HEK293T (cell line): Measurements from ENCODE around the gene ZNF488.

Experiments
- CTCF ChIA-PET: fragments of 350-600 bp; formaldehyde crosslinking; extraction: SDS; loops from one replicate; lab custom pipeline; 2021; ENCODE audit warnings: antibody characterized with exemption, inconsistent platforms; lab: Yijun Ruan, JAX
- POLR2A ChIA-PET: fragments of 350-600 bp; formaldehyde crosslinking; extraction: SDS; loops from one replicate; lab custom pipeline; 2020; ENCODE audit warnings: antibody characterized with exemption, inconsistent platforms; lab: Yijun Ruan, JAX
- DNase-seq: peaks from one replicate; pipeline ENCODE4 v3.0.0; 2012; ENCODE audit warnings: mixed read lengths; ENCODE audit errors: extremely low spot score
- ARNT ChIP-seq: fragments of 450-650 bp; IDR thresholded peaks from 2 replicates; pipeline ENCODE4 v1.6.1; 2017; ENCODE audit warnings: mild to moderate bottlenecking
- BHLHE40 ChIP-seq: fragments of 450-650 bp; IDR thresholded peaks from 2 replicates; pipeline ENCODE4 v1.6.1; 2016; ENCODE audit warnings: mild to moderate bottlenecking, moderate library complexity, borderline replicate concordance
- CTBP1 ChIP-seq: fragments of 450-650 bp; IDR thresholded peaks from 2 replicates; pipeline ENCODE4 v1.6.1; 2016; ENCODE audit warnings: borderline replicate concordance
- ELF4 ChIP-seq: fragments of 450-650 bp; IDR thresholded peaks from 2 replicates; pipeline ENCODE4 v1.6.1; 2017; ENCODE audit warnings: antibody characterized with exemption
- FOXA1 ChIP-seq: fragments of 450-650 bp; IDR thresholded peaks from 2 replicates; pipeline ENCODE4 v1.6.1; 2016; ENCODE audit warnings: mild to moderate bottlenecking
- FOXK2 ChIP-seq: fragments of 450-650 bp; IDR thresholded peaks from 2 replicates; pipeline ENCODE4 v1.6.1; 2016; ENCODE audit warnings: mild to moderate bottlenecking
- FOXM1 ChIP-seq: fragments of 450-650 bp; IDR thresholded peaks from 2 replicates; pipeline ENCODE4 v1.6.1; 2017; ENCODE audit warnings: mild to moderate bottlenecking, borderline replicate concordance
- HDGF ChIP-seq: fragments of 450-650 bp; IDR thresholded peaks from 2 replicates; pipeline ENCODE4 v1.6.1; 2017; ENCODE audit warnings: antibody characterized with exemption, borderline replicate concordance
- L3MBTL2 ChIP-seq: fragments of 450-650 bp; conservative IDR thresholded peaks from 2 replicates; pipeline ENCODE4 v1.6.1; 2016; ENCODE audit warnings: mild to moderate bottlenecking
- LEF1 ChIP-seq: fragments of 450-650 bp; IDR thresholded peaks from 2 replicates; pipeline ENCODE4 v1.6.1; 2017; ENCODE audit warnings: mild to moderate bottlenecking, borderline replicate concordance
- NFRKB ChIP-seq: fragments of 450-650 bp; IDR thresholded peaks from 2 replicates; pipeline ENCODE4 v1.6.1; 2016; ENCODE audit warnings: mild to moderate bottlenecking, moderate library complexity
- SP1 ChIP-seq: fragments of 450-650 bp; IDR thresholded peaks from 2 replicates; pipeline ENCODE4 v1.6.1; 2017
- SUZ12 ChIP-seq: fragments of 450-650 bp; IDR thresholded peaks from 2 replicates; pipeline ENCODE4 v1.6.1; 2016; ENCODE audit warnings: mild to moderate bottlenecking
- TARDBP ChIP-seq: fragments of 450-650 bp; IDR thresholded peaks from 2 replicates; pipeline ENCODE4 v1.6.1; 2016
- ZNF384 ChIP-seq: fragments of 450-650 bp; IDR thresholded peaks from 2 replicates; pipeline ENCODE4 v1.6.1; 2016
- TF ChIP-seq, protein P1 (sequence below): fragments of 450-650 bp; IDR thresholded peaks from 2 replicates; pipeline ENCODE4 v1.6.1; 2016

ZNF488 gene

DNA sequence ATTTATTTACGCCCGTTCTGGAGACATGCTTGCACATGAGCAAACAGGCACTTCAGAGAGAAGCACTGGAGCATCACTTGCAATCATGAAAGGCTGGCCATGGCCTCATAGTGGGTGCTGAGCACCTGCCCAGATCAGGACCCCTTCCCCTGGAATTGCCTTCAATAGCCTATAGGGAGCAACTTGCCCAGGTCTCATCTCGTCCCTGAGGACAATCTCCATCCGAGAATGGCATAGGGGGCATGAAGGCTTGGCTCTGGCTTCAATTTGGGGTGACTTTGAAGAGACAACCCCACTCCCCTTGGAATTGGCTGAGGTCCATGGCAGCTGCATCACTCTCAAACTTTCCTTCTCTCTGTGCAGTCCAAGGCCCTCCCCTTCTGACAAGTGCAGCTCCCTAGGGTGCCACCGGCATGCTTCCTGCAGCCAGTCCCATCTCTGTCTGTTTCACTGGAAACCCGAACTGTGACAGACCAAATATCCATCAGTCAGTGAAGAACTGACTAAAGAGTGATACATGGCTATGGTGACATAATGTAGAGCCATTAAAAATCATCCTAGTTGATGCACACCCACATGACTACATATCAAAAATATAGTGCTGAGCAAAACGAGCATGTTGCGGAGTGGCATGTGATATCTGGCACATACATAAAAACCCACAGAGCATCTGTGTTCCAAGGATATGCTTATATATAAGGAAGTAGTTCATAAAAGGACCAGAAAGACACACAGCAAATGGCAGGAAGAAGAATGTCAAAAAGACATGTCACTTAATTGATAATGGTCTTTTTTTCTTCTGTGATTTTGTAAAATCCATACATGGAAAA, 49.4 kb downstream of the ZNF488 start:
- ChIA-PET POLR2A (no interaction called here), CTCF (no interaction called here)
- TF ChIP-seq HDGF (no peak), ZNF384 (no peak), CTBP1 (no peak), LEF1 (no peak), BHLHE40 (no peak), FOXA1 (no peak), ELF4 (no peak), FOXM1 (no peak)
- no peak for DNase-seq

DNA sequence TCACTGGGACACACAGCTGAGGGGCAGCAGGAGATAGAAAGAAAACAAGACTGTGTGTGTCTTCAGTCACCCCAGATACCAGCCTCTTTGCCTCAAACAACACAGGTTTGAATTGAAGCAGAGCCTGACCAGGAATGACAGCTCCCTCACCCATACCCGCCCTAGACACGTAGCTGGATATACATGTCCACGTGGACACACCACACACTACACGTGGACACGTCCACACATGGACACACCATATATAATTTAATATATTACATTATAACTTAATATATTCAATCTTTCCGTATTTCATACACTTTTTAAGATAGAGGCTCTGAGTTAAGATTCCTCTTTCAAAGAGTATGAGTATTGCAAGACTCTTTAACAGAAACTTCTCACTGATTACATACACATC, 50.6 kb downstream of the ZNF488 start:
- ChIA-PET CTCF (no interaction called here), POLR2A (no interaction called here)
- no peak for DNase-seq
- no peak for TF ChIP-seq SP1
- no peak for TF ChIP-seq FOXA1
- TF ChIP-seq LEF1 = no peak
- no peak for TF ChIP-seq FOXK2
- no peak for TF ChIP-seq BHLHE40
- TF ChIP-seq HDGF = no peak
- TF ChIP-seq, protein P1, sequence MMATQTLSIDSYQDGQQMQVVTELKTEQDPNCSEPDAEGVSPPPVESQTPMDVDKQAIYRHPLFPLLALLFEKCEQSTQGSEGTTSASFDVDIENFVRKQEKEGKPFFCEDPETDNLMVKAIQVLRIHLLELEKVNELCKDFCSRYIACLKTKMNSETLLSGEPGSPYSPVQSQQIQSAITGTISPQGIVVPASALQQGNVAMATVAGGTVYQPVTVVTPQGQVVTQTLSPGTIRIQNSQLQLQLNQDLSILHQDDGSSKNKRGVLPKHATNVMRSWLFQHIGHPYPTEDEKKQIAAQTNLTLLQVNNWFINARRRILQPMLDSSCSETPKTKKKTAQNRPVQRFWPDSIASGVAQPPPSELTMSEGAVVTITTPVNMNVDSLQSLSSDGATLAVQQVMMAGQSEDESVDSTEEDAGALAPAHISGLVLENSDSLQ = no peak
- TF ChIP-seq ZNF384 = no peak
- no peak for TF ChIP-seq FOXM1
- no peak for TF ChIP-seq L3MBTL2
- no peak for TF ChIP-seq ELF4
- TF ChIP-seq TARDBP = no peak
- no peak for TF ChIP-seq SUZ12
- TF ChIP-seq ARNT = no peak
- no peak for TF ChIP-seq CTBP1
- no peak for TF ChIP-seq NFRKB

DNA sequence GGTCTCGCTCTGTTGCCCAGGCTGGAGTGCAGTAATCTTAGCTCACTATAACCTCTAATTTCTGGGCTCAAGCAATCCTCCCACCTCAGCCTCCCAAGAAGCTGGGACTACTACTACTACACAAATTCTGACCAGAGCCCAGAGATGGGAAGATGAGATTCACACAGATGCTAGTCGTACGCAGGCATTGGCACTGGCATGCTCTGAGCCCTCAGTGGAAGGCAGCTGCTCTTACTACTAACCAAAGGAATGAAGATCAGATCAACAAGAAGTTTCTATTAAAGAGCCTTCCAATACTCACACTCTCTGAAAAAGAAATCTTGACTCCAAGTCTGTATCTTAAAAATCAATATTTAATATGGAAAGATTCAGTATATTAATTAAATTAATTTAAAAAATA, 51.1 kb downstream of the ZNF488 start:
- POLR2A ChIA-PET = no interaction called here
- TF ChIP-seq ZNF384 = no peak
- TF ChIP-seq FOXK2 = no peak
- no peak for TF ChIP-seq FOXA1
- TF ChIP-seq ARNT = no peak
- TF ChIP-seq SUZ12 = no peak
- no peak for TF ChIP-seq L3MBTL2
- TF ChIP-seq HDGF = no peak
- TF ChIP-seq ELF4 = no peak
- no peak for TF ChIP-seq FOXM1
- no peak for TF ChIP-seq TARDBP
- no peak for TF ChIP-seq LEF1
- no peak for TF ChIP-seq SP1
- TF ChIP-seq, protein P1 = no peak
- TF ChIP-seq CTBP1 = no peak
- TF ChIP-seq BHLHE40 = no peak
- TF ChIP-seq NFRKB = no peak
- CTCF ChIA-PET = no interaction called here

DNA sequence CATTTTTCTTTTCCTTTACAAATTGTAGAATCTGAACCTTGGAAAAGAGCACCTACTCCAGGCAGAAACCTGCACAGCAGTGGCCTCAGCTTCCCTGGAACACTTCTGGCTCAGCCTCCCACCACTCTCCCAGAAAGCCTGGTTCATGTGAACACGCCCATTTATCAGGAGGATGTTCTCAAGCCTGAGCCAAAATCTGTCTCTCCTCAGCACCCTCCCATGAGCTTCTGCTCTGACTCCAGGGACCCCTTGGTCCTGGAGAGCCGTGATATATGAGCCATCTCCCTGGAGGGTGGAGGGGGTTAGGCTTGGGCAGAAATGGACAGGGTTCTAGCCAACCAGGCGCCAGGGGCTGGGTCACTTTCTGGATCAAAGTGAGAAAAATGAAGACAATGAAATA, 51.7 kb downstream of the ZNF488 start:
- POLR2A ChIA-PET = no interaction called here
- CTCF ChIA-PET = no interaction called here
- TF ChIP-seq FOXA1 = no peak
- no peak for TF ChIP-seq ZNF384
- TF ChIP-seq L3MBTL2 = no peak
- no peak for TF ChIP-seq CTBP1
- no peak for TF ChIP-seq ARNT
- no peak for TF ChIP-seq ELF4
- TF ChIP-seq BHLHE40 = no peak
- no peak for TF ChIP-seq SP1
- TF ChIP-seq HDGF = no peak
- no peak for TF ChIP-seq FOXM1
- TF ChIP-seq NFRKB = no peak
- no peak for DNase-seq

More for the DNA sequence above, 51.1 kb downstream of the ZNF488 start:
- no peak for DNase-seq

DNA sequence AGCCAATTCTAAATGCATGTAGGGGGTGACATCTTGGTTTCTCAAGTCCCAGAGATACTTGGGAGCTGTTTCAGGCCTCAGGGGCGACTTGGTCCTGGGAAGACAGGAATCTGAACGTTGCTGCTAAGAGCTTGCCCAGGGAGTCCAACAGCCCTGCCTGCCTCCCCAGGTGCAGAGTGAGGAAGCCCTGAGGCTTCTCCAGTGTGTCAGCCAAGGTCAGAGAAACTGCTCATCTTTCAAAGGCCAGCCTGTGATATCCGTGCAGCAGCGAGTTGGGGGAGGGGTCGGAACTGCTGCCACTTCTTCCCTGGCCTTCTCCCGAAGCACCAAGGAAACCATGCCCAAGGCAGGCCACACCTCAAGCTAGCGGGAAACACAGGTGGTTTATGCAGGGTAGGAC, 52.1 kb downstream of the ZNF488 start:
- DNase-seq = no peak
- TF ChIP-seq ZNF384 = no peak
- ChIA-PET CTCF (no interaction called here), POLR2A (no interaction called here)

DNA sequence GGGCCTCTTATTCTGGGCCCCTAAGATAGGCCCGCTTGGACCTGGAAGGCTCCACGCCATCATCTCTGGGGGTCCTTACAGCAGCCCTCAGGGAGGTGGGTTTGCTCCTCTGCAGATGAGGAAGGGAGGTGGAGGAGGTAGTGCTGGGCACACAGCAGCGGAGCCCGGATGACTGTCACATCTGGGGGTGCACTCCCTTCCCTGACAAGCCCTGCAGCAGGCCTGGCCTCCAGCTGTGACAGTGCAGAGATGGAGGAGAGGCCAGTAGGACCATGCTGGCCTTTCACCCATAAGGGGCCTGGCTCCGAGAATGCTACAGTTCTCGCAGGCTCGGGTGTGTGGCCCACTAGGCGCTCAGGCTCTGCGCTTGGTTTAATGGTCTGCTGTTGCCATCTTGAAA, 52.6 kb downstream of the ZNF488 start:
- POLR2A ChIA-PET = no interaction called here
- no peak for TF ChIP-seq SP1
- TF ChIP-seq FOXA1 = no peak
- no peak for TF ChIP-seq LEF1
- no peak for TF ChIP-seq FOXM1
- no peak for TF ChIP-seq SUZ12
- TF ChIP-seq TARDBP = no peak
- no peak for TF ChIP-seq ZNF384
- CTCF ChIA-PET = no interaction called here
- DNase-seq = no peak

DNA sequence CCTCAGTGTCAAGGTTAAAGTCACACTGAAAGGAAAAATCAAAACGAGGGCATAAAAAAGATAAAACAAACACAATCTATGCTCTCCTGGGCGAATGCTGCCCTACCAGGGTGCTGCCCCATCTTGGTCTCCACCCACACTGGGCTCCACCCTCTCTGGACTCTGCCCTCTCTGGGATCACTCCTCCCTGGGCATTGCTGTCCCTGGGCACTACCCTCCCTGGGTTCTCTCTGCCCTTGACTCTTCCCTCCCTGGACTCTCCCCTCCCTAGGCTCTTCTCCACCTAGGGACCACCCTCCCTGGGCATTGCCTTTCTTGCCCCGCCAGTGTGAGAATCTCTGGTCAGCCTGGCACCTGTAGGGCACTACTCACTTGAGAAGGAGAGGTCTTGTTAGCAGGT, 53.3 kb downstream of the ZNF488 start:
- DNase-seq = no peak
- POLR2A ChIA-PET = no interaction called here
- CTCF ChIA-PET = no interaction called here
- TF ChIP-seq TARDBP (no peak), FOXA1 (no peak), L3MBTL2 (no peak), LEF1 (no peak), FOXK2 (no peak), ELF4 (no peak), SP1 (no peak), ZNF384 (no peak), CTBP1 (no peak), BHLHE40 (no peak), NFRKB (no peak), ARNT (no peak), SUZ12 (no peak), HDGF (no peak), FOXM1 (no peak)
- TF ChIP-seq, protein P1 = no peak
